GM23338 (cell line): ENCODE results near the gene ZCCHC24. TPM values are rescaled to one million over a fixed set of nuclear protein-coding genes. Genes with fewer than 3 reads are reported as not detected.

ENCODE experiments used
- ATAC-seq: fragments of 200-7000 bp; cut with Tn5 transposase; 3 replicates; pipeline ENCODE4 v1.9.1; 2020
- DNase-seq: peaks from one replicate; pipeline ENCODE4 v3.0.0-alpha.2; 2015; ENCODE audit warnings: low spot score
- H2AFZ ChIP-seq: fragments of 200-600 bp; sonication (generic); 2 replicates; pipeline ENCODE4 v1.8.0; 2016; ENCODE audit warnings: antibody characterized with exemption, mild to moderate bottlenecking, moderate library complexity
- H3F3A ChIP-seq: fragments of 200-600 bp; sonication (generic); replicated peaks from 2 replicates; pipeline ENCODE4 v1.8.0; 2017; ENCODE audit warnings: antibody characterized with exemption, mixed run types, low read depth
- H3K27ac ChIP-seq: fragments of 200-600 bp; sonication (generic); 2 replicates; pipeline ENCODE4 v1.6.1; 2016; ENCODE audit warnings: low read depth
- H3K27me3 ChIP-seq: fragments of 200-600 bp; sonication (generic); 2 replicates; pipeline ENCODE4 v1.8.0; 2016; ENCODE audit warnings: mild to moderate bottlenecking, mixed run types, moderate library complexity; ENCODE audit not compliant: insufficient read depth
- H3K36me3 ChIP-seq: fragments of 200-600 bp; sonication (generic); 2 replicates; pipeline ENCODE4 v1.8.0; 2016; ENCODE audit warnings: mild to moderate bottlenecking; ENCODE audit not compliant: insufficient read depth
- H3K4me1 ChIP-seq: fragments of 200-600 bp; sonication (generic); 2 replicates; pipeline ENCODE4 v1.8.0; 2016; ENCODE audit warnings: mild to moderate bottlenecking, moderate library complexity; ENCODE audit not compliant: insufficient read depth
- H3K4me2 ChIP-seq: fragments of 200-600 bp; sonication (generic); 2 replicates; pipeline ENCODE4 v1.7.1; 2017; ENCODE audit warnings: mixed run types
- H3K4me3 ChIP-seq: fragments of 200-600 bp; sonication (generic); 2 replicates; pipeline ENCODE4 v1.6.1; 2016; ENCODE audit warnings: mixed run types
- H3K79me2 ChIP-seq: fragments of 200-600 bp; sonication (generic); replicated peaks from 2 replicates; pipeline ENCODE4 v1.8.0; 2017; ENCODE audit warnings: mild to moderate bottlenecking; ENCODE audit not compliant: insufficient read depth
- H3K9me2 ChIP-seq: fragments of 200-600 bp; sonication (generic); 2 replicates; pipeline ENCODE4 v1.8.0; 2017; ENCODE audit not compliant: insufficient read depth
- H4K20me1 ChIP-seq: fragments of 200-600 bp; sonication (generic); replicated peaks from 2 replicates; pipeline ENCODE4 v1.8.0; 2017; ENCODE audit warnings: mild to moderate bottlenecking; ENCODE audit not compliant: insufficient read depth
- H3K27ac Mint-ChIP-seq: 2 replicates; pipeline ENCODE4 v1.8.0; 2020; ENCODE audit warnings: inconsistent platforms, mild to moderate bottlenecking, moderate library complexity, mixed read lengths
- H3K27me3 Mint-ChIP-seq: 3 replicates; pipeline ENCODE4 v1.8.0; 2022; ENCODE audit warnings: low read depth, mild to moderate bottlenecking, moderate library complexity, mixed read lengths, inconsistent platforms; ENCODE audit not compliant: insufficient read depth, poor library complexity
- H3K36me3 Mint-ChIP-seq: 3 replicates; pipeline ENCODE4 v1.8.0; 2021; ENCODE audit warnings: low read depth, mild to moderate bottlenecking, inconsistent platforms, moderate library complexity, mixed read lengths
- H3K4me1 Mint-ChIP-seq: 3 replicates; pipeline ENCODE4 v1.8.0; 2020; ENCODE audit warnings: mild to moderate bottlenecking, inconsistent platforms, mixed read lengths
- H3K4me3 Mint-ChIP-seq: 3 replicates; pipeline ENCODE4 v1.8.0; 2021; ENCODE audit warnings: moderate library complexity, mild to moderate bottlenecking, inconsistent platforms, mixed read lengths
- H3K9me3 Mint-ChIP-seq: 3 replicates; pipeline ENCODE4 v1.8.0; 2020; ENCODE audit warnings: moderate library complexity, mild to moderate bottlenecking, inconsistent platforms, mixed read lengths
- CREB1 ChIP-seq: fragments of 250-450 bp; sonication (Bioruptor Pico); IDR thresholded peaks from 2 replicates; pipeline ENCODE4 v1.5.0; 2020; ENCODE audit warnings: low read depth, mild to moderate bottlenecking, moderate library complexity
- ETS1 ChIP-seq: IDR thresholded peaks from 2 replicates; pipeline ENCODE4 v1.6.1; 2016; ENCODE audit warnings: antibody characterized with exemption
- EZH2phosphoT487 ChIP-seq: fragments of 200-600 bp; sonication (generic); IDR thresholded peaks from one replicate; pipeline ENCODE4 v1.8.1; 2018; ENCODE audit warnings: antibody characterized with exemption; ENCODE audit not compliant: unreplicated experiment
- NANOG ChIP-seq: IDR thresholded peaks from 2 replicates; pipeline ENCODE4 v1.6.1; 2016; ENCODE audit warnings: antibody characterized with exemption, borderline replicate concordance
- POLR2AphosphoS5 ChIP-seq: IDR thresholded peaks from 2 replicates; pipeline ENCODE4 v1.6.1; 2016; ENCODE audit warnings: antibody characterized with exemption, low read depth
- REST ChIP-seq: IDR thresholded peaks from one replicate; pipeline ENCODE4 v1.6.1; 2018; ENCODE audit warnings: antibody characterized with exemption; ENCODE audit not compliant: unreplicated experiment
- STAT1 ChIP-seq: IDR thresholded peaks from one replicate; pipeline ENCODE4 v1.6.1; 2016; ENCODE audit warnings: antibody characterized with exemption; ENCODE audit not compliant: unreplicated experiment
- ZNF114 ChIP-seq: fragments of 250-450 bp; sonication (Bioruptor Pico); IDR thresholded peaks from 2 replicates; pipeline ENCODE4 v1.5.0; 2020; ENCODE audit warnings: mild to moderate bottlenecking, moderate library complexity
- ZNF462 ChIP-seq: fragments of 250-450 bp; sonication (Bioruptor Pico); IDR thresholded peaks from 2 replicates; pipeline ENCODE4 v1.5.0; 2020; ENCODE audit warnings: mild to moderate bottlenecking, moderate library complexity
- polyA plus RNA-seq: library from polyadenylated mRNA; unstranded; fragments of >200 nt; fragmentation: Nextera tagmentation; extraction: Ambion mirVana; gene quantifications from 2 replicates; pipeline ENCODE4 v1.2.1, GENCODE V29; 2016
- total RNA-seq: library from RNA; depleted of rRNA; stranded (reverse); fragments of >200 nt; shearing (Covaris generic); gene quantifications from 2 replicates; pipeline ENCODE4 v1.2.3, GENCODE V29; 2014

ZCCHC24 gene
- total and polyA plus RNA-seq, 2 experiments from 2014 or later = 2.0 to 10.1 TPM

- no peak for TF ChIP-seq ETS1
- no peak for TF ChIP-seq ZNF114 (CRISPR knock-in tag)
- TF ChIP-seq STAT1 = no peak
These were observed 65.8 kb downstream of the ZCCHC24 start (continued) for GRCh38 chr10:79379512-79380124.

GRCh38 chr10:79378647-79379511 lies 66.5 kb downstream of the ZCCHC24 start:
- H3K36me3 ChIP-seq = no peaks in the 10 kb centered on the region
- H3K79me2 ChIP-seq = no peaks in the 10 kb centered on the region
- no peaks in the 10 kb centered on the region; the same call in 1 of the 2 replicates for H3F3A ChIP-seq
- no peaks in the 10 kb centered on the region for H3K4me1 ChIP-seq
- no peaks in the 10 kb centered on the region for H3K27me3 ChIP-seq
- no peaks in the 10 kb centered on the region for H4K20me1 ChIP-seq
- H3K9me2 ChIP-seq = no peaks in the 10 kb centered on the region
- H3K27ac ChIP-seq = no peak overlapping the region
- Mint-ChIP-seq H3K36me3 (no peaks in the 10 kb centered on the region), H3K4me3 (no peak overlapping the region), H3K27me3 (peaks cover 10% of the 10 kb centered on the region), H3K4me1 (peaks cover 6% of the 10 kb centered on the region; the same call in 2 of the 3 replicates), H3K9me3 (no peaks in the 10 kb centered on the region; the same call in 2 of the 3 replicates), H3K27ac (no peak overlapping the region)
- DNase-seq (no peak), ATAC-seq (no peak)
- H2AFZ ChIP-seq = no peak overlapping the region
- no peak overlapping the region for H3K4me2 ChIP-seq
- no peak overlapping the region for H3K4me3 ChIP-seq
- no peak for TF ChIP-seq ZNF462 (CRISPR knock-in tag)
- no peak for TF ChIP-seq CREB1 (CRISPR knock-in tag)
- TF ChIP-seq NANOG = no peak
- TF ChIP-seq REST = no peak
- no peak for TF ChIP-seq POLR2AphosphoS5
- TF ChIP-seq EZH2phosphoT487 = no peak
- no peak for TF ChIP-seq ETS1
